IMR-90 (cell line): ENCODE results near the gene C19orf25. TPM values are rescaled to one million over a fixed set of nuclear protein-coding genes. Genes with fewer than 3 reads are reported as not detected.

Source experiments
- ATAC-seq: fragments of 200-7000 bp; cut with Tn5 transposase; 2 replicates; pipeline ENCODE4 v1.9.1; 2020; ENCODE audit warnings: low read depth, mild to moderate bottlenecking, moderate library complexity
- BruUV-seq: library from RNA; stranded (reverse); fragments of 400-500 nt; replicated peaks from 2 replicates; lab custom pipeline; 2021; lab: Mats Ljungman, UMichigan
- CTCF ChIA-PET: fragments of 300-600 bp; formaldehyde crosslinking; extraction: SDS; loops from one replicate; lab custom pipeline; 2021; ENCODE audit warnings: antibody characterized with exemption; lab: Yijun Ruan, JAX
- POLR2A ChIA-PET: fragments of 300-600 bp; sonication (Branson Sonifier 250); formaldehyde crosslinking; loops from one replicate; lab custom pipeline; 2022; ENCODE audit warnings: antibody characterized with exemption; ENCODE audit not compliant: unreplicated experiment; lab: Charles Lee
- DNase-seq: peaks from one replicate; pipeline ENCODE4 v3.0.0; 2013
- H2AFZ ChIP-seq: replicated peaks from 2 replicates; pipeline ENCODE3; 2013; ENCODE audit warnings: low read length, mild to moderate bottlenecking; ENCODE audit not compliant: poor library complexity
- H2AK5ac ChIP-seq: 2 replicates; pipeline ENCODE4 v1.6.1; 2013; ENCODE audit warnings: low read depth, low read length, inconsistent platforms
- H2AK9ac ChIP-seq: replicated peaks from 2 replicates; pipeline ENCODE3; 2013; ENCODE audit warnings: mild to moderate bottlenecking, low read depth, low read length, moderate library complexity; ENCODE audit not compliant: poor library complexity
- H2BK120ac ChIP-seq: 2 replicates; pipeline ENCODE4 v1.6.1; 2013; ENCODE audit warnings: low read depth, low read length, inconsistent platforms
- H2BK15ac ChIP-seq: 3 replicates; pipeline ENCODE4 v1.6.1; 2013; ENCODE audit warnings: low read depth, low read length, inconsistent platforms
- H2BK20ac ChIP-seq: 2 replicates; pipeline ENCODE4 v1.6.1; 2013; ENCODE audit warnings: low read depth, mild to moderate bottlenecking, inconsistent platforms, low read length, moderate library complexity
- H2BK5ac ChIP-seq: 2 replicates; pipeline ENCODE4 v1.6.1; 2013; ENCODE audit warnings: mild to moderate bottlenecking, low read depth, low read length, inconsistent platforms; ENCODE audit not compliant: poor library complexity, severe bottlenecking
- H3K14ac ChIP-seq: replicated peaks from 2 replicates; pipeline ENCODE4 v1.6.1; 2013; ENCODE audit warnings: low read depth, low read length, inconsistent platforms
- H3K18ac ChIP-seq: 2 replicates; pipeline ENCODE4 v1.6.1; 2013; ENCODE audit warnings: low read depth, low read length, control low read depth
- H3K23ac ChIP-seq: 2 replicates; pipeline ENCODE4 v1.6.1; 2013; ENCODE audit warnings: low read depth, low read length, inconsistent platforms
- H3K27ac ChIP-seq: 2 replicates; pipeline ENCODE4 v1.5.1; 2013; ENCODE audit warnings: mild to moderate bottlenecking, control low read depth, low read length; ENCODE audit not compliant: insufficient read depth
- H3K27me3 ChIP-seq: 2 replicates; pipeline ENCODE4 v1.6.1; 2013; ENCODE audit warnings: low read length; ENCODE audit not compliant: control insufficient read depth, insufficient read depth
- H3K36me3 ChIP-seq: 2 replicates; pipeline ENCODE4 v1.6.1; 2013; ENCODE audit warnings: low read length, mixed read lengths; ENCODE audit not compliant: control insufficient read depth, insufficient read depth
- H3K4ac ChIP-seq: 2 replicates; pipeline ENCODE4 v1.6.1; 2013; ENCODE audit warnings: low read depth, low read length, inconsistent platforms
- H3K4me1 ChIP-seq: 2 replicates; pipeline ENCODE4 v1.6.1; 2013; ENCODE audit warnings: low read length, mixed read lengths; ENCODE audit not compliant: control insufficient read depth, insufficient read depth
- H3K4me2 ChIP-seq: 2 replicates; pipeline ENCODE4 v1.6.1; 2013; ENCODE audit warnings: low read depth, mild to moderate bottlenecking, control low read depth, low read length, moderate library complexity
- H3K4me3 ChIP-seq: 2 replicates; pipeline ENCODE4 v1.5.1; 2013; ENCODE audit warnings: low read depth, mild to moderate bottlenecking, control low read depth, low read length, moderate library complexity; ENCODE audit not compliant: insufficient read depth
- H3K56ac ChIP-seq: 2 replicates; pipeline ENCODE4 v1.6.1; 2013; ENCODE audit warnings: low read length, inconsistent platforms; ENCODE audit not compliant: insufficient read depth; ENCODE audit errors: extremely low read depth
- H3K79me1 ChIP-seq, 2 experiments: 2 replicates each; pipeline ENCODE4 v1.6.1; 2013; ENCODE audit warnings: low read length in 2 of 2, inconsistent platforms in 1 of 2, low read depth in 1 of 2
- H3K9ac ChIP-seq: 2 replicates; pipeline ENCODE4 v1.6.1; 2013; ENCODE audit warnings: low read depth, low read length, control low read depth
- H3K9me1 ChIP-seq: 2 replicates; pipeline ENCODE4 v1.6.1; 2013; ENCODE audit warnings: low read length, inconsistent platforms; ENCODE audit not compliant: insufficient read depth
- H3K9me3 ChIP-seq: 2 replicates; pipeline ENCODE4 v1.6.1; 2013; ENCODE audit warnings: low read length; ENCODE audit not compliant: control insufficient read depth, insufficient read depth
- H4K20me1 ChIP-seq: 2 replicates; pipeline ENCODE4 v1.6.1; 2013; ENCODE audit warnings: low read length, inconsistent platforms; ENCODE audit not compliant: insufficient read depth
- H4K5ac ChIP-seq: 2 replicates; pipeline ENCODE4 v1.6.1; 2013; ENCODE audit warnings: mild to moderate bottlenecking, low read depth, low read length, control low read depth
- H4K8ac ChIP-seq, 2 experiments: 2 replicates each; pipeline ENCODE4 v1.6.1; 2013; ENCODE audit warnings: low read depth in 2 of 2, low read length in 2 of 2, control low read depth in 1 of 2, inconsistent platforms in 1 of 2
- H4K91ac ChIP-seq: 2 replicates; pipeline ENCODE4 v1.6.1; 2013; ENCODE audit warnings: low read depth, low read length, inconsistent platforms; ENCODE audit not compliant: insufficient read depth
- FOS ChIP-seq: fragments of 150-350 bp; IDR thresholded peaks from 2 replicates; pipeline ENCODE4 v1.6.1; 2016; ENCODE audit warnings: low read depth, low read length
- MAFK ChIP-seq: IDR thresholded peaks from 2 replicates; pipeline ENCODE4 v1.6.1; 2012; ENCODE audit warnings: low read depth, low read length, improper control_type of control experiment
- WGBS, 2 experiments: methylation state at CpG; one replicate each; pipeline versions ENCODE4 v1.1.5 to v1.1.7; 2013; ENCODE audit warnings: missing lambda C conversion rate in 2 of 2; ENCODE audit not compliant: insufficient read length in 1 of 2; ENCODE audit errors: extremely low coverage in 2 of 2; 5-methylcytosine and 5-hydroxymethylcytosine counted together
- dilution Hi-C: fragments of 300-500 bp; cut with HindIII; formaldehyde crosslinking; loops from one replicate; pipeline ENCODE4 v1.14.3; 2018; ENCODE audit warnings: low sequenced_read_pairs; ENCODE audit not compliant: unreplicated experiment
- in situ Hi-C: fragments of 300-500 bp; cut with MboI; formaldehyde crosslinking; loops from 3 replicates; pipeline ENCODE4 v1.14.3; 2019; ENCODE audit warnings: low sequenced_read_pairs, inconsistent platforms, mixed read lengths
- intact Hi-C: fragments of 100-400 bp; cut with micrococcal nuclease; formaldehyde crosslinking; loops from 2 replicates; pipeline ENCODE4 v1.10.0; 2022
- polyA plus RNA-seq, 3 experiments: library from polyadenylated mRNA; depleted of rRNA; stranded (reverse); fragments of >200 nt; gene quantifications; 2 replicates each; pipeline ENCODE4 v1.2.3, GENCODE V29; 2012; ENCODE audit warnings: low replicate concordance in 1 of 3
- total RNA-seq: library from RNA; depleted of rRNA; stranded (reverse); fragments of >200 nt; gene quantifications from 2 replicates; pipeline ENCODE4 v1.2.3, GENCODE V29; 2012

Gene C19orf25
- total and polyA plus RNA-seq, 2 of the 4 experiments (the other 2 are of a cell fraction), result 10.4 to 34.9 TPM

DNA sequence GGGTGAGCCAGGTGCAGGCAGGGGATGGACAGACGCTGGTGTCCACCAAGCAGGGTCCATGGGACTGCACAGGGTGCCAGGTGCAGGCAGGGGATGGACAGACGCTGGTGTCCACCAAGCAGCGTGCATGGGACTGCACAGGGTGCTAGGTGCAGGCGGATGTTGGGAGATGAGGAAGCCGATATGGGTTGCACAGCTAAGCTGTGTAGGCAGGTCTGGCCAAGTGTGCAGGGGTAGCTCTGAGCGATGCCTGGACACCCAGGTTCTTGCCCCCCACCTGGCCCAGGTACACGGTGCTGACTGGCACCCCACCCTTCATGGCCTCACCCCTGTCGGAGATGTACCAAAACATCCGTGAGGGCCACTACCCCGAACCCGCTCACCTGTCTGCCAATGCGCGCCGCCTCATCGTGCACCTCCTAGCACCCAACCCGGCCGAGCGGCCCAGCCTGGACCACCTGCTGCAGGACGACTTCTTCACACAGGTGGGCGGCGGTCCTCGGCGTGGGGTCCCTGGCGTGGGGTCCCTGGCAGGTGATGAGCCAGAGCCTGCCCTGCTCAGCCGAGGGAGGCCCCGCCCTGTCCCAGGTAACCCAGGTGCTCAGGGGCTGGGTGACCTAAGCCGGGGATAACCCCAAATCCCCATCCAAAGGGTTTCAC is 48.8 kb upstream of the C19orf25 start:
- Histone ChIP-seq H3K36me3 (no peaks in the 10 kb centered on the region), H4K20me1 (peaks cover 7% of the 10 kb centered on the region; the same call in 1 of the 2 replicates), H3K14ac (no peak overlapping the region), H3K27me3 (peaks cover 27% of the 10 kb centered on the region), H3K4me3 (no peak overlapping the region), H4K8ac (no peak overlapping the region), H3K27ac (no peak overlapping the region), H3K79me1 (no peaks in the 10 kb centered on the region), H3K4ac (no peak overlapping the region), H3K23ac (no peak overlapping the region), H4K5ac (no peak overlapping the region), H3K4me2 (no peak overlapping the region), H3K9ac (no peak overlapping the region), H2AK9ac (no peak overlapping the region), H2AK5ac (no peak overlapping the region), H4K91ac (no peak overlapping the region), H2BK120ac (no peak overlapping the region), H3K9me1 (peaks cover 4% of the 10 kb centered on the region; the same call in 1 of the 2 replicates), H3K18ac (no peak overlapping the region), H2BK20ac (no peak overlapping the region), H2BK15ac (no peak overlapping the region), H2AFZ (no peak overlapping the region), H3K56ac (no peak overlapping the region), H2BK5ac (no peak overlapping the region), H3K4me1 (no peaks in the 10 kb centered on the region; the same call in 1 of the 2 replicates), H3K9me3 (no peaks in the 10 kb centered on the region)
- ChIA-PET CTCF (no interaction called here), POLR2A (interaction anchor here (0.7 kb wide), 1 partner anchor 126 kb away, joined by 4 read pairs; no protein-coding TSS in a partner anchor)
- no TSS peak for BruUV-seq
- intact Hi-C loops (no loop called here), dilution Hi-C loops (no loop called here), in situ Hi-C loops (loop anchor here (25.0 kb wide), 1 partner anchor 260 kb away; no protein-coding TSS in a partner anchor)
- WGBS, 2 experiments, result 77% methylated on average over 18 of the region's 27 CpGs; no CpG with 5 or more reads in 1 of the 2 experiments
- DNase-seq (no peak), ATAC-seq (no peak)
- no peak for TF ChIP-seq MAFK
- no peak for TF ChIP-seq FOS
